Subcutaneous adipose tissue (tissue), 4 donors: ENCODE results near the gene PHKA2. TPM values are rescaled to one million over a fixed set of nuclear protein-coding genes. Genes with fewer than 3 reads are reported as not detected.

ENCODE experiments used
- CTCF ChIP-seq: fragments of 450-650 bp; IDR thresholded peaks from one replicate; pipeline ENCODE4 v1.5.1; 2016; ENCODE audit warnings: low read depth, mild to moderate bottlenecking, control low read depth, antibody characterized with exemption, moderate library complexity
- total RNA-seq, 4 donors: library from RNA; depleted of rRNA; stranded (reverse); fragments of >200 nt; gene quantifications; one replicate each; pipeline ENCODE4 v1.1.0, GENCODE V29; 2016

PHKA2 gene
- total RNA-seq, 4 donors from 2014 or later, result 14.8 to 57.3 (median 15.7) TPM

GRCh38 chrX:18896680-18897544 lies 87.0 kb downstream of the PHKA2 start:
- TF ChIP-seq CTCF, result no peak

- TF ChIP-seq CTCF, result no peak
These were observed 88.5 kb downstream of the PHKA2 start for GRCh38 chrX:18895189-18895951.

GRCh38 chrX:18894156-18894555 lies 89.8 kb downstream of the PHKA2 start:
- no peak for TF ChIP-seq CTCF

GRCh38 chrX:18893536-18893935 lies 90.4 kb downstream of the PHKA2 start:
- no peak for TF ChIP-seq CTCF

- TF ChIP-seq CTCF, result no peak
These were observed 91.0 kb downstream of the PHKA2 start for GRCh38 chrX:18892899-18893298.

- TF ChIP-seq CTCF, result no peak
These were observed 92.4 kb downstream of the PHKA2 start for GRCh38 chrX:18891548-18891945.
